Measurements from ENCODE around the gene GATA3. TPM values are rescaled to one million over a fixed set of nuclear protein-coding genes. Genes with fewer than 3 reads are reported as not detected.
A peak's percentile ranks its signal among the peaks of the same experiment; 100 is the strongest.

The GATA3 gene
- total RNA-seq, 1 donor from 2014 or later = not detected

DNA sequence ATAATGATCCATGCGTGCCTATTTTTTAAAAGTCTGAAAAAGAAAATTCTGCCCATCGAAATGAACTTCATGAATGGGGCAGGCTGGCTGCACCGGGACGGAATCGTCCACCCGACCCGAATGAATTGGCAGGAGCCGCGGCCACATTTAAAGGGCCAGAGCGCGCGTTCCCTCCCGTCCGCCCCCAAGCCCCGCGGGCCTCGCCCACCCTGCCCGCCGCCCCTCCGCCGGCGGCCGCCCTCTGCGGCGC lies 319 bp upstream of the GATA3 start:
- H3K27ac ChIP-seq = no peak overlapping the region
- no peak for DNase-seq (ENCODE audit: low spot score)
- TF ChIP-seq EZH2 (IDR thresholded peaks at IDR 0.05) = no peak
- TF ChIP-seq, protein P1, sequence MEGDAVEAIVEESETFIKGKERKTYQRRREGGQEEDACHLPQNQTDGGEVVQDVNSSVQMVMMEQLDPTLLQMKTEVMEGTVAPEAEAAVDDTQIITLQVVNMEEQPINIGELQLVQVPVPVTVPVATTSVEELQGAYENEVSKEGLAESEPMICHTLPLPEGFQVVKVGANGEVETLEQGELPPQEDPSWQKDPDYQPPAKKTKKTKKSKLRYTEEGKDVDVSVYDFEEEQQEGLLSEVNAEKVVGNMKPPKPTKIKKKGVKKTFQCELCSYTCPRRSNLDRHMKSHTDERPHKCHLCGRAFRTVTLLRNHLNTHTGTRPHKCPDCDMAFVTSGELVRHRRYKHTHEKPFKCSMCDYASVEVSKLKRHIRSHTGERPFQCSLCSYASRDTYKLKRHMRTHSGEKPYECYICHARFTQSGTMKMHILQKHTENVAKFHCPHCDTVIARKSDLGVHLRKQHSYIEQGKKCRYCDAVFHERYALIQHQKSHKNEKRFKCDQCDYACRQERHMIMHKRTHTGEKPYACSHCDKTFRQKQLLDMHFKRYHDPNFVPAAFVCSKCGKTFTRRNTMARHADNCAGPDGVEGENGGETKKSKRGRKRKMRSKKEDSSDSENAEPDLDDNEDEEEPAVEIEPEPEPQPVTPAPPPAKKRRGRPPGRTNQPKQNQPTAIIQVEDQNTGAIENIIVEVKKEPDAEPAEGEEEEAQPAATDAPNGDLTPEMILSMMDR (IDR thresholded peaks at IDR 0.05) = no peak
- TF ChIP-seq EZH2phosphoT487 (IDR thresholded peaks at IDR 0.05) = no peak
- Mint-ChIP-seq H3K4me1 (peaks cover 32% of the 10 kb centered on the region), H3K27me3 (ENCODE audit: insufficient read depth, low read depth) (peaks cover 67% of the 10 kb centered on the region), H3K27ac (no peak overlapping the region), H3K9me3 (no peaks in the 10 kb centered on the region), H3K36me3 (no peaks in the 10 kb centered on the region), H3K4me3 (peak overlapping the region; percentile 88)
- H3K27me3 ChIP-seq = peaks cover 100% of the 10 kb centered on the region
- H3F3A ChIP-seq (ENCODE audit: low read depth) = peaks cover 60% of the 10 kb centered on the region
- no peaks in the 10 kb centered on the region for H3K36me3 ChIP-seq
- no peaks in the 10 kb centered on the region for H3K9me3 ChIP-seq (ENCODE audit: low read depth)
- H3K4me1 ChIP-seq = peaks cover 53% of the 10 kb centered on the region
- peak overlapping the region; percentile 80 for H3K4me2 ChIP-seq
- no peaks in the 10 kb centered on the region for H3K79me2 ChIP-seq (ENCODE audit: low read depth)
- no peak overlapping the region for H2AFZ ChIP-seq (replicated peaks)
- H3K9ac ChIP-seq = no peak overlapping the region
- H4K20me1 ChIP-seq (ENCODE audit: low read depth) = peaks cover 93% of the 10 kb centered on the region
- peak overlapping the region; percentile 48 for H3K4me3 ChIP-seq

DNA sequence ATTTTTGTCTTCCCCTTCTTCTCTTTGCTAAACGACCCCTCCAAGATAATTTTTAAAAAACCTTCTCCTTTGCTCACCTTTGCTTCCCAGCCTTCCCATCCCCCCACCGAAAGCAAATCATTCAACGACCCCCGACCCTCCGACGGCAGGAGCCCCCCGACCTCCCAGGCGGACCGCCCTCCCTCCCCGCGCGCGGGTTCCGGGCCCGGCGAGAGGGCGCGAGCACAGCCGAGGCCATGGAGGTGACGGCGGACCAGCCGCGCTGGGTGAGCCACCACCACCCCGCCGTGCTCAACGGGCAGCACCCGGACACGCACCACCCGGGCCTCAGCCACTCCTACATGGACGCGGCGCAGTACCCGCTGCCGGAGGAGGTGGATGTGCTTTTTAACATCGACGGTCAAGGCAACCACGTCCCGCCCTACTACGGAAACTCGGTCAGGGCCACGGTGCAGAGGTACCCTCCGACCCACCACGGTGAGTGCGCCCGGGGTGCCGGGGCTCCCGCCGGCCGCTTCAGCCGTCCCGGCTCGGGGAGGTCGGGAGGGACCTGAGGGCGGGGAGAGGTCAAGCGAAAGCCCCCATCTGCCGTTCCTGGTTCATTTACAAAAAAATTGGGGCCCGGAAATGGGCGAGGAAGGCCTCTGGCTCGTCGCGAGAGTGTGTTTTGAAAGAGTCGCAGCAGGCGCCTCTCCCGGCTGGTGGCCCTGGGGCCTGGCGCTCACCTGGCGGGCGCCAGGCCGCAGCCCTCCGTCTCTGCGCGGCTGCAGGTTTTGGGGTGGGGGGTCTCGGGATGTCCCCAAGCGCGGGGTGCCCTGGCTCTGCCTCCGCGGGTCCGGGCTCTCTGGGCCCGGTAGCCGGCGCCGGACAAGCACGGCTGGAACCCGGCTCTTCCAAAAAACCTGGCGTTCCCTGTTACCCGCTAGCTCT lies 1.2 kb downstream of the GATA3 start:
- Histone ChIP-seq H4K20me1 (ENCODE audit: low read depth) (peaks cover 93% of the 10 kb centered on the region), H3K36me3 (no peaks in the 10 kb centered on the region), H3F3A (ENCODE audit: low read depth) (peaks cover 60% of the 10 kb centered on the region), H3K4me1 (peaks cover 54% of the 10 kb centered on the region), H3K4me3 (peak overlapping the region; percentile 48), H3K4me2 (peak overlapping the region; percentile 80), H3K27me3 (peaks cover 100% of the 10 kb centered on the region), H3K9ac (no peak overlapping the region), H3K27ac (no peak overlapping the region), H2AFZ (replicated peaks) (no peak overlapping the region), H3K79me2 (ENCODE audit: low read depth) (no peaks in the 10 kb centered on the region), H3K9me3 (ENCODE audit: low read depth) (no peaks in the 10 kb centered on the region)
- Mint-ChIP-seq H3K9me3 (no peaks in the 10 kb centered on the region), H3K4me3 (peak overlapping the region; percentile 75), H3K4me1 (peaks cover 46% of the 10 kb centered on the region), H3K27me3 (ENCODE audit: insufficient read depth, low read depth) (peaks cover 79% of the 10 kb centered on the region), H3K27ac (no peak overlapping the region), H3K36me3 (no peaks in the 10 kb centered on the region)
- no peak for DNase-seq (ENCODE audit: low spot score)
- TF ChIP-seq, protein P1 (IDR thresholded peaks at IDR 0.05) = no peak
- TF ChIP-seq EZH2phosphoT487 (IDR thresholded peaks at IDR 0.05) (peak; percentile 97), EZH2 (IDR thresholded peaks at IDR 0.05) (peak; percentile 96)

DNA sequence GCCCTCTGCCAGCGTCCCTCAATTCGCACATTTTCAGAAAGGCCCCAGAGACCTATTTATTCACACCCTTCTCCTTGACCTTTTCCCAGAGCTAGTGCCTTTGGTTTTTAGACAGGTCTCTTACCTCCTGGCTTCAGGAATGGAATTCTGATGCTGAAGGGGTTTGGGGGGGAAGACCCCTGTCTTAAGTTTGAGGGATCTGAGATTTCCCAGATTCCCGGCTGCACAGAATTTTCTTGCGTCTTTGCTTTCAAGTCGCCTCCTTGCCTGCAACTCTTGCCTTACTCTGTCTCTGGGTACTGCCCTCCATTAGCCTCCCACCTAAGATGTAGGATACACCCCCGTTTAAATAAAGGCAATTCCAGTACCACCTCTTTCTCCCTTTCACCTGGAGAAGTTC lies 1.9 kb downstream of the GATA3 start:
- Histone ChIP-seq H3K4me3 (no peak overlapping the region), H3K4me1 (peaks cover 54% of the 10 kb centered on the region), H3F3A (ENCODE audit: low read depth) (peaks cover 60% of the 10 kb centered on the region), H3K9ac (no peak overlapping the region), H3K27me3 (peaks cover 100% of the 10 kb centered on the region), H2AFZ (replicated peaks) (no peak overlapping the region), H3K36me3 (no peaks in the 10 kb centered on the region), H3K27ac (no peak overlapping the region), H4K20me1 (ENCODE audit: low read depth) (peaks cover 93% of the 10 kb centered on the region), H3K4me2 (no peak overlapping the region), H3K9me3 (ENCODE audit: low read depth) (no peaks in the 10 kb centered on the region), H3K79me2 (ENCODE audit: low read depth) (no peaks in the 10 kb centered on the region)
- Mint-ChIP-seq H3K4me1 (peaks cover 53% of the 10 kb centered on the region), H3K27ac (no peak overlapping the region), H3K27me3 (ENCODE audit: insufficient read depth, low read depth) (peaks cover 85% of the 10 kb centered on the region), H3K4me3 (peak overlapping the region; percentile 68), H3K36me3 (no peaks in the 10 kb centered on the region), H3K9me3 (no peaks in the 10 kb centered on the region)
- TF ChIP-seq, protein P1 (IDR thresholded peaks at IDR 0.05) = no peak
- TF ChIP-seq EZH2phosphoT487 (IDR thresholded peaks at IDR 0.05) = peak; percentile 69
- peak; percentile 92 for TF ChIP-seq EZH2 (IDR thresholded peaks at IDR 0.05)
- peak; percentile 28 for DNase-seq (ENCODE audit: low spot score)

Data from neural progenitor cell (in vitro differentiated cells).